Neural cell (in vitro differentiated cells): ENCODE results near the gene ITGA11. TPM values are rescaled to one million over a fixed set of nuclear protein-coding genes. Genes with fewer than 3 reads are reported as not detected.

Source experiments
- H2AFZ ChIP-seq: fragments of 200-600, 300-800 bp; sonication (generic), shearing (Covaris generic); 2 replicates; pipeline ENCODE4 v1.6.0; 2014; ENCODE audit warnings: low read depth, mild to moderate bottlenecking, antibody characterized with exemption, low read length, moderate library complexity
- H3F3A ChIP-seq: fragments of 200-600 bp; shearing (Covaris generic); 2 replicates; pipeline ENCODE4 v1.6.1; 2016; ENCODE audit warnings: mild to moderate bottlenecking, moderate library complexity, mixed read lengths, antibody characterized with exemption, low read length; ENCODE audit not compliant: insufficient read depth, poor library complexity, severe bottlenecking
- H3K27ac ChIP-seq: fragments of 200-600, 300-800 bp; sonication (generic), shearing (Covaris generic); 2 replicates; pipeline ENCODE4 v1.5.1; 2014; ENCODE audit warnings: mild to moderate bottlenecking, low read length, moderate library complexity
- H3K27me3 ChIP-seq: fragments of 300-800, 200-600 bp; sonication (generic), shearing (Covaris generic); 2 replicates; pipeline ENCODE4 v1.6.0; 2014; ENCODE audit warnings: mild to moderate bottlenecking, low read depth, low read length, moderate library complexity; ENCODE audit not compliant: insufficient read depth
- H3K36me3 ChIP-seq: fragments of 300-800, 200-600 bp; sonication (generic), shearing (Covaris generic); 2 replicates; pipeline ENCODE4 v1.5.1; 2014; ENCODE audit warnings: mild to moderate bottlenecking, antibody characterized with exemption, low read length, moderate library complexity; ENCODE audit not compliant: insufficient read depth
- H3K4me2 ChIP-seq: fragments of 300-800, 200-600 bp; sonication (generic), shearing (Covaris generic); 2 replicates; pipeline ENCODE4 v1.6.0; 2014; ENCODE audit warnings: mild to moderate bottlenecking, low read length
- H3K4me3 ChIP-seq: fragments of 300-800, 200-600 bp; sonication (generic), shearing (Covaris generic); 2 replicates; pipeline ENCODE4 v1.5.1; 2014; ENCODE audit warnings: mild to moderate bottlenecking, low read length, moderate library complexity
- H3K79me2 ChIP-seq: fragments of 200-600 bp; shearing (Covaris generic); replicated peaks from 2 replicates; pipeline ENCODE4 v1.6.0; 2014; ENCODE audit warnings: mild to moderate bottlenecking, low read length, moderate library complexity; ENCODE audit not compliant: insufficient read depth
- H3K9ac ChIP-seq: fragments of 300-800, 200-600 bp; sonication (generic), shearing (Covaris generic); 2 replicates; pipeline ENCODE4 v1.6.1; 2016; ENCODE audit warnings: mild to moderate bottlenecking, low read length, mixed read lengths
- H3K9me2 ChIP-seq: fragments of 200-600 bp; shearing (Covaris generic); 2 replicates; pipeline ENCODE4 v1.6.1; 2016; ENCODE audit warnings: mild to moderate bottlenecking, low read length, mixed read lengths; ENCODE audit not compliant: insufficient read depth
- H3K9me3 ChIP-seq: fragments of 200-600, 300-800 bp; sonication (generic), shearing (Covaris generic); 2 replicates; pipeline ENCODE4 v1.6.1; 2016; ENCODE audit warnings: mild to moderate bottlenecking, mixed run types, low read length, moderate library complexity, mixed read lengths
- H4K20me1 ChIP-seq: fragments of 200-600 bp; shearing (Covaris generic); 2 replicates; pipeline ENCODE4 v1.6.1; 2016; ENCODE audit warnings: mild to moderate bottlenecking, mixed run types; ENCODE audit not compliant: insufficient read depth
- CTCF ChIP-seq: fragments of 450-650 bp; IDR thresholded peaks from 2 replicates; pipeline ENCODE4 v1.5.1; 2014; ENCODE audit warnings: antibody characterized with exemption, mild to moderate bottlenecking, moderate library complexity; ENCODE audit not compliant: poor library complexity, severe bottlenecking
- EP300 ChIP-seq: fragments of 450-650 bp; conservative IDR thresholded peaks from 2 replicates; pipeline ENCODE4 v1.6.1; 2014; ENCODE audit warnings: antibody characterized with exemption, mild to moderate bottlenecking, moderate library complexity; ENCODE audit not compliant: poor library complexity, severe bottlenecking
- EZH2 ChIP-seq: fragments of 200-600, 300-800 bp; shearing (Covaris generic), sonication (generic); IDR thresholded peaks from 2 replicates; pipeline ENCODE4 v1.6.1; 2014; ENCODE audit warnings: antibody characterized with exemption, low read length, borderline replicate concordance, mild to moderate bottlenecking; ENCODE audit not compliant: insufficient read depth, poor library complexity, severe bottlenecking
- MXI1 ChIP-seq: fragments of 450-650 bp; conservative IDR thresholded peaks from 2 replicates; pipeline ENCODE4 v1.6.1; 2014; ENCODE audit warnings: antibody characterized with exemption, mild to moderate bottlenecking; ENCODE audit not compliant: poor library complexity, severe bottlenecking
- POLR2AphosphoS5 ChIP-seq: IDR thresholded peaks from 2 replicates; pipeline ENCODE4 v1.6.1; 2012
- RAD21 ChIP-seq: fragments of 450-650 bp; conservative IDR thresholded peaks from 2 replicates; pipeline ENCODE4 v1.6.1; 2014; ENCODE audit warnings: antibody characterized with exemption, mild to moderate bottlenecking, moderate library complexity
- REST ChIP-seq: IDR thresholded peaks from 2 replicates; pipeline ENCODE4 v1.6.1; 2012; ENCODE audit warnings: borderline replicate concordance
- SMC3 ChIP-seq: fragments of 450-650 bp; conservative IDR thresholded peaks from 2 replicates; pipeline ENCODE4 v1.6.1; 2014; ENCODE audit warnings: antibody characterized with exemption, mild to moderate bottlenecking, moderate library complexity; ENCODE audit not compliant: poor library complexity
- TAF1 ChIP-seq: IDR thresholded peaks from 2 replicates; pipeline ENCODE4 v1.6.1; 2012; ENCODE audit warnings: low read depth
- polyA plus RNA-seq: library from polyadenylated mRNA; depleted of rRNA; stranded (reverse); fragments of >200 nt; gene quantifications from 2 replicates; pipeline ENCODE4 v1.2.3, GENCODE V29; 2014

Gene ITGA11
- polyA plus RNA-seq, 1 donor from 2014 or later, result not detected

GRCh38 chr15:68336516-68336915 is 95.4 kb downstream of the ITGA11 start:
- Histone ChIP-seq H3K36me3 (no peaks in the 10 kb centered on the region), H3F3A (no peaks in the 10 kb centered on the region), H2AFZ (no peak overlapping the region), H3K4me2 (no peak overlapping the region), H3K4me3 (no peak overlapping the region), H3K9ac (no peak overlapping the region), H3K9me2 (no peaks in the 10 kb centered on the region), H3K79me2 (no peaks in the 10 kb centered on the region), H3K27me3 (no peaks in the 10 kb centered on the region), H3K9me3 (no peaks in the 10 kb centered on the region), H3K27ac (no peak overlapping the region), H4K20me1 (no peaks in the 10 kb centered on the region)
- TF ChIP-seq POLR2AphosphoS5 (no peak), MXI1 (no peak), RAD21 (no peak), REST (no peak), EZH2 (no peak), EP300 (no peak), TAF1 (no peak), SMC3 (no peak), CTCF (no peak)

- Histone ChIP-seq H3K9ac (no peak overlapping the region), H3K9me3 (no peaks in the 10 kb centered on the region), H3K4me2 (no peak overlapping the region), H3K4me3 (no peak overlapping the region), H3K79me2 (no peaks in the 10 kb centered on the region), H4K20me1 (no peaks in the 10 kb centered on the region), H3K27me3 (no peaks in the 10 kb centered on the region), H3K36me3 (no peaks in the 10 kb centered on the region), H3F3A (no peaks in the 10 kb centered on the region), H3K27ac (no peak overlapping the region), H3K9me2 (no peaks in the 10 kb centered on the region), H2AFZ (no peak overlapping the region)
- no peak for TF ChIP-seq EP300
- no peak for TF ChIP-seq RAD21
- TF ChIP-seq REST, result no peak
- TF ChIP-seq POLR2AphosphoS5, result no peak
Observed at GRCh38 chr15:68335655-68336054, 96.3 kb downstream of the ITGA11 start.
